GM12873 (cell line): Measurements from ENCODE around the gene DIP2C.

Source experiments
- TF ChIP-seq, protein P1 (sequence below): IDR thresholded peaks from 2 replicates; pipeline ENCODE4 v1.5.1; 2012; ENCODE audit warnings: low read depth, mild to moderate bottlenecking, moderate library complexity, low read length, control low read depth; ENCODE audit not compliant: insufficient read depth; ENCODE audit errors: missing control alignments

The DIP2C gene

GRCh38 chr10:666237-667012, 23.0 kb downstream of the DIP2C start:
- TF ChIP-seq, protein P1, sequence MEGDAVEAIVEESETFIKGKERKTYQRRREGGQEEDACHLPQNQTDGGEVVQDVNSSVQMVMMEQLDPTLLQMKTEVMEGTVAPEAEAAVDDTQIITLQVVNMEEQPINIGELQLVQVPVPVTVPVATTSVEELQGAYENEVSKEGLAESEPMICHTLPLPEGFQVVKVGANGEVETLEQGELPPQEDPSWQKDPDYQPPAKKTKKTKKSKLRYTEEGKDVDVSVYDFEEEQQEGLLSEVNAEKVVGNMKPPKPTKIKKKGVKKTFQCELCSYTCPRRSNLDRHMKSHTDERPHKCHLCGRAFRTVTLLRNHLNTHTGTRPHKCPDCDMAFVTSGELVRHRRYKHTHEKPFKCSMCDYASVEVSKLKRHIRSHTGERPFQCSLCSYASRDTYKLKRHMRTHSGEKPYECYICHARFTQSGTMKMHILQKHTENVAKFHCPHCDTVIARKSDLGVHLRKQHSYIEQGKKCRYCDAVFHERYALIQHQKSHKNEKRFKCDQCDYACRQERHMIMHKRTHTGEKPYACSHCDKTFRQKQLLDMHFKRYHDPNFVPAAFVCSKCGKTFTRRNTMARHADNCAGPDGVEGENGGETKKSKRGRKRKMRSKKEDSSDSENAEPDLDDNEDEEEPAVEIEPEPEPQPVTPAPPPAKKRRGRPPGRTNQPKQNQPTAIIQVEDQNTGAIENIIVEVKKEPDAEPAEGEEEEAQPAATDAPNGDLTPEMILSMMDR: no peak

- TF ChIP-seq, protein P1: no peak
These were observed 23.8 kb downstream of the DIP2C start for GRCh38 chr10:665579-666091.

DNA sequence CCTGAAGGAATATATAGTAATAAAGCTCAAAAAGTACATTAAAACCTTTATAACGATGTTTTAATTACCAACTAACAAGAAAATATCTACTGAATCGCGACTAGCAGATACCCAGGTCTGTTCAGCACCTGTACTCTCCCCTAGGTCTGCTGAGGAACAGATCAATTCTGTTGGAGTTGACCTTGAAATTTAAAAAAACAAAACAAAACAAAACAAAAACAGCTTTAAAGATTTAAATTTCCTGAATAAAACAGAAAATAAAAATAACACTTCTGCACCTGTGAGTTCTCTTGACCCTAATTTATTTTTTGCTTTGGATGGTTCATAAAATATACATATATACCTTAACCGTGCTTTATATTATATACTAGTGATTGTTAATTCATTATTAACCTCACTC, 24.6 kb downstream of the DIP2C start:
- TF ChIP-seq, protein P1: no peak

GRCh38 chr10:664301-664700, 25.2 kb downstream of the DIP2C start:
- TF ChIP-seq, protein P1: no peak

DNA sequence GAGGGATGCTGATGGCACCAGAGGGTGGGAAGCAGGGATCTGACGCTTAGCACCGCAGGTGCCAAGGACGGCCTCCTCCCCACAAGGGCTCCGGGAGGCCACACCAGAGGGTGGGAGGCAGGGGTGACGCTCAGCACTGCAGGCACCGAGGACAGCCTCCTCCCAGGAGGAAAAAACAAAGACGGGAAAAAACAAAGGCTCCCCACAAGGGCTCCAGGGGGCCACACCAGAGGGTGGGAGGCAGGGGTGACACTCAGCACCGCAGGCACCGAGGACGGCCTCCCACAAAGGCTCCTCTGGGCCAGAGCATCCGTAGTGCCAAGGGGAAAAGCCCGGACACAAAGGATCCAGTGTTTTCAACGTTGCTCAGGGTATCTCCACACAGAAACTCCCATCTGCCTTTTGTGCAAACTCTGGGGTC, 25.6 kb downstream of the DIP2C start:
- TF ChIP-seq, protein P1: no peak

- TF ChIP-seq, protein P1: no peak
These were observed 26.1 kb downstream of the DIP2C start for GRCh38 chr10:663466-663751.

DNA sequence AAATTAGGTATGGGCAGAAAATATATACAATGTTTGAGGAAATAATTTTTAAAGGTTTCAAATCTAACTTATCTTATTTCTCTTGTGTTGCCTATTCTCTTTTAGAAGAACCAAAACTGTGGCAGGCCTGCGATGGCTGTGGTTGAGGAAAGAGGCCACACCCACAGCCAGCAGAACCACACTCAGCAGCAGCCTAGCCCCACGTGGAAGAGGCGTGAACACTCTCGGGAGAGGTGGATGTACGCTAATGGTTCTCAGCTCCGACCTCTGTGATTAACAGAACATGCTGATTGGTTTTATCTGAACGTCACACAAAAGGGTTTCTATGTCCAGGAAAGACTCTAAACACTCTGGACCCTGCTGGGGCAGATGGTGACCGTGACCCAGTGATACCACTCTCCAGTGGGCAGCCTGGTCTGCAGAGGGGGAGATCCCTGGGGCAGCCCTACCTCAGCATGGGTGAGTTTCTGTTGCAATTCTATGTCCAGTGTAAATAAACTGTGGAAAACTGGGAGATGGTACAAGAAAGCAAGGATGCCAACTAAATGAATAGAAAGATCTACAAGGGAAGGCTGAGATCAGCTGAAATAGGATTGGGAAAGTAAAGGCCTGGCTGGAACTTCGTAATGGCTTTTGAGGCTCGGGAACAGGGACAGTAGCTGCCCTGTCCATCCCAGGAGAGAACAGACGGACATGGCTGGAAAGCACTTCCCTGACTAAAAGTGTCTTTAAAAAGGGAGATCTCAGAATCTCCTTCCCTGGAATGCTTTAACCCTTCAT, 26.6 kb downstream of the DIP2C start:
- TF ChIP-seq, protein P1: no peak
